Measurements from ENCODE around the gene EHMT1. TPM values are rescaled to one million over a fixed set of nuclear protein-coding genes. Genes with fewer than 3 reads are reported as not detected.
A peak's percentile ranks its signal among the peaks of the same experiment; 100 is the strongest.

EHMT1 gene
- total RNA-seq, 2 donors from 2014 or later: 67.5 to 69.3 TPM

GRCh38 chr9:137691646-137692351 lies 73.0 kb downstream of the EHMT1 start:
- DNase-seq (no peak), ATAC-seq (replicated peaks in 1 of 2) (no peak)
- peak overlapping the region; percentile 15 for H3K27ac Mint-ChIP-seq
- H3K4me3 Mint-ChIP-seq: no peak overlapping the region
- no peaks in the 10 kb centered on the region for H3K27me3 Mint-ChIP-seq (ENCODE audit: low read depth)
- H3K36me3 Mint-ChIP-seq (ENCODE audit: insufficient read depth in 2 of 2): no peaks in the 10 kb centered on the region
- H3K4me1 Mint-ChIP-seq (ENCODE audit: low read depth): peaks cover 29% of the 10 kb centered on the region
- H3K9me3 Mint-ChIP-seq: no peaks in the 10 kb centered on the region

GRCh38 chr9:137694236-137694959 lies 75.6 kb downstream of the EHMT1 start:
- no peaks in the 10 kb centered on the region for H3K36me3 Mint-ChIP-seq (ENCODE audit: insufficient read depth in 2 of 2)
- no peak overlapping the region for H3K4me3 Mint-ChIP-seq
- peaks cover 28% of the 10 kb centered on the region for H3K4me1 Mint-ChIP-seq (ENCODE audit: low read depth)

GRCh38 chr9:137694962-137695875 lies 76.4 kb downstream of the EHMT1 start:
- H3K27ac Mint-ChIP-seq: no peak overlapping the region
- no peak overlapping the region for H3K4me3 Mint-ChIP-seq
- ATAC-seq (replicated peaks in 1 of 2) (no peak), DNase-seq (peak in 1 of 2 donors; percentile 11)
- H3K4me1 Mint-ChIP-seq (ENCODE audit: low read depth): peaks cover 20% of the 10 kb centered on the region
- H3K36me3 Mint-ChIP-seq (ENCODE audit: insufficient read depth in 2 of 2): no peaks in the 10 kb centered on the region
- no peaks in the 10 kb centered on the region for H3K9me3 Mint-ChIP-seq
- no peaks in the 10 kb centered on the region for H3K27me3 Mint-ChIP-seq (ENCODE audit: low read depth)

More at GRCh38 chr9:137694236-137694959, 75.6 kb downstream of the EHMT1 start:
- H3K9me3 Mint-ChIP-seq: no peaks in the 10 kb centered on the region
- DNase-seq: no peak
- no peak overlapping the region for H3K27ac Mint-ChIP-seq
- ATAC-seq (replicated peaks in 1 of 2): no peak
- no peaks in the 10 kb centered on the region for H3K27me3 Mint-ChIP-seq (ENCODE audit: low read depth)

GRCh38 chr9:137696136-137696925 lies 77.5 kb downstream of the EHMT1 start:
- peaks cover 18% of the 10 kb centered on the region for H3K4me1 Mint-ChIP-seq (ENCODE audit: low read depth)
- no peaks in the 10 kb centered on the region for H3K9me3 Mint-ChIP-seq
- H3K4me3 Mint-ChIP-seq: no peak overlapping the region
- no peaks in the 10 kb centered on the region for H3K27me3 Mint-ChIP-seq (ENCODE audit: low read depth)
- peak overlapping the region; percentile 64 for H3K27ac Mint-ChIP-seq
- DNase-seq: no peak
- ATAC-seq (replicated peaks in 1 of 2): no peak
- peaks cover 0 to 3% of the 10 kb centered on the region in 2 donors for H3K36me3 Mint-ChIP-seq (ENCODE audit: insufficient read depth in 2 of 2)

GRCh38 chr9:137697193-137697592 lies 78.4 kb downstream of the EHMT1 start:
- no peak for DNase-seq

GRCh38 chr9:137697832-137698231 lies 79.0 kb downstream of the EHMT1 start:
- Mint-ChIP-seq H3K27ac (no peak overlapping the region), H3K4me3 (no peak overlapping the region), H3K27me3 (ENCODE audit: low read depth) (no peaks in the 10 kb centered on the region), H3K36me3 (ENCODE audit: insufficient read depth in 2 of 2) (peaks cover 5 to 12% of the 10 kb centered on the region in 2 donors), H3K4me1 (ENCODE audit: low read depth) (peaks cover 8% of the 10 kb centered on the region), H3K9me3 (peaks cover 0 to 3% of the 10 kb centered on the region in 2 donors)
- ATAC-seq (replicated peaks in 1 of 2) (no peak), DNase-seq (no peak)

More at GRCh38 chr9:137697193-137697592, 78.4 kb downstream of the EHMT1 start:
- no peak for ATAC-seq (replicated peaks in 1 of 2)
- Mint-ChIP-seq H3K9me3 (no peaks in the 10 kb centered on the region), H3K36me3 (ENCODE audit: insufficient read depth in 2 of 2) (peaks cover 2 to 5% of the 10 kb centered on the region in 2 donors), H3K27ac (no peak overlapping the region), H3K27me3 (ENCODE audit: low read depth) (no peaks in the 10 kb centered on the region), H3K4me1 (ENCODE audit: low read depth) (peaks cover 13% of the 10 kb centered on the region), H3K4me3 (no peak overlapping the region)

- Mint-ChIP-seq H3K36me3 (ENCODE audit: insufficient read depth in 2 of 2) (peaks cover 16 to 27% of the 10 kb centered on the region in 2 donors), H3K4me3 (no peak overlapping the region), H3K4me1 (ENCODE audit: low read depth) (peaks cover 24% of the 10 kb centered on the region), H3K27me3 (ENCODE audit: low read depth) (no peaks in the 10 kb centered on the region), H3K9me3 (peaks cover 7 to 13% of the 10 kb centered on the region in 2 donors), H3K27ac (no peak overlapping the region)
- no peak for ATAC-seq (replicated peaks in 1 of 2)
- no peak for DNase-seq
Observed at GRCh38 chr9:137700911-137701310, 82.1 kb downstream of the EHMT1 start.

GRCh38 chr9:137702615-137703379 lies 84.0 kb downstream of the EHMT1 start:
- H3K9me3 Mint-ChIP-seq: peaks cover 7 to 13% of the 10 kb centered on the region in 2 donors
- DNase-seq: no peak
- no peak for ATAC-seq (replicated peaks in 1 of 2)
- H3K27me3 Mint-ChIP-seq (ENCODE audit: low read depth): no peaks in the 10 kb centered on the region
- peaks cover 16 to 27% of the 10 kb centered on the region in 2 donors for H3K36me3 Mint-ChIP-seq (ENCODE audit: insufficient read depth in 2 of 2)
- H3K4me1 Mint-ChIP-seq (ENCODE audit: low read depth): peaks cover 35% of the 10 kb centered on the region
- H3K4me3 Mint-ChIP-seq: no peak overlapping the region
- no peak overlapping the region for H3K27ac Mint-ChIP-seq

- H3K4me3 Mint-ChIP-seq: peak overlapping the region in 1 of 2 donors; percentile 40
- H3K27ac Mint-ChIP-seq: no peak overlapping the region
- ATAC-seq (replicated peaks in 1 of 2) (no peak), DNase-seq (no peak)
- H3K4me1 Mint-ChIP-seq (ENCODE audit: low read depth): peaks cover 38% of the 10 kb centered on the region
- H3K9me3 Mint-ChIP-seq: peaks cover 7 to 13% of the 10 kb centered on the region in 2 donors
- peaks cover 16 to 27% of the 10 kb centered on the region in 2 donors for H3K36me3 Mint-ChIP-seq (ENCODE audit: insufficient read depth in 2 of 2)
- H3K27me3 Mint-ChIP-seq (ENCODE audit: low read depth): no peaks in the 10 kb centered on the region
Observed at GRCh38 chr9:137703842-137704508, 85.2 kb downstream of the EHMT1 start.

GRCh38 chr9:137705443-137705863 lies 86.6 kb downstream of the EHMT1 start:
- Mint-ChIP-seq H3K27me3 (ENCODE audit: low read depth) (no peaks in the 10 kb centered on the region), H3K4me3 (peak overlapping the region; percentile 51 to 58), H3K27ac (no peak overlapping the region), H3K36me3 (ENCODE audit: insufficient read depth in 2 of 2) (peaks cover 16 to 27% of the 10 kb centered on the region in 2 donors), H3K9me3 (peaks cover 7 to 13% of the 10 kb centered on the region in 2 donors), H3K4me1 (ENCODE audit: low read depth) (peaks cover 41% of the 10 kb centered on the region)
- ATAC-seq (replicated peaks in 1 of 2) (peak; percentile 83 to 88), DNase-seq (peak; percentile 49 to 59)

GRCh38 chr9:137705906-137706305 lies 87.1 kb downstream of the EHMT1 start:
- H3K9me3 Mint-ChIP-seq: peaks cover 7 to 13% of the 10 kb centered on the region in 2 donors
- peaks cover 41% of the 10 kb centered on the region for H3K4me1 Mint-ChIP-seq (ENCODE audit: low read depth)
- DNase-seq: no peak
- ATAC-seq (replicated peaks in 1 of 2): no peak
- no peaks in the 10 kb centered on the region for H3K27me3 Mint-ChIP-seq (ENCODE audit: low read depth)
- no peak overlapping the region for H3K27ac Mint-ChIP-seq
- peak overlapping the region; percentile 51 to 58 for H3K4me3 Mint-ChIP-seq
- peaks cover 16 to 24% of the 10 kb centered on the region in 2 donors for H3K36me3 Mint-ChIP-seq (ENCODE audit: insufficient read depth in 2 of 2)

Measured in activated T-cell treated with anti-CD3 and anti-CD28 coated beads, Interleukin-2, amount 50 U/mL, for 72 hours (primary cell).